ENCODE measurements around the gene GRID1.

GRCh38 chr10:85612833-85613232 is 753.8 kb downstream of the GRID1 start:
- no peak for TF ChIP-seq CTCF (tag by site-specific recombination; IDR thresholded peaks at IDR 0.05)
- no peak for TF ChIP-seq ZBTB11 (tag by site-specific recombination; conservative IDR thresholded peaks at IDR 0.05; ENCODE audit: low read depth)
- no peak for TF ChIP-seq ZNF571 (tag by site-specific recombination; IDR thresholded peaks at IDR 0.05)
- TF ChIP-seq ATF2 (tag by site-specific recombination; IDR thresholded peaks at IDR 0.05; ENCODE audit: low read depth): no peak
- no peak for TF ChIP-seq ZNF423 (tag by site-specific recombination; IDR thresholded peaks at IDR 0.05)
- no peak for TF ChIP-seq ZNF341 (tag by site-specific recombination; IDR thresholded peaks at IDR 0.05; ENCODE audit: low read depth)
- TF ChIP-seq ZBTB7A (tag by site-specific recombination; IDR thresholded peaks at IDR 0.05; ENCODE audit: low read depth): no peak
